Activated naive CD4-positive, alpha-beta T cell treated with anti-CD3 and anti-CD28 coated beads for 36 hours (primary cell): ENCODE measurements around the gene ZNF827. TPM values are rescaled to one million over a fixed set of nuclear protein-coding genes. Genes with fewer than 3 reads are reported as not detected.
A peak's percentile ranks its signal among the peaks of the same experiment; 100 is the strongest.

Source experiments
- CTCF ChIA-PET: fragments of 350-600 bp; sonication (Branson Sonifier 250); formaldehyde crosslinking; loops from one replicate; lab custom pipeline; 2021; ENCODE audit warnings: antibody characterized with exemption; lab: Charles Lee
- DNase-seq: peaks from one replicate; pipeline ENCODE4 v3.0.0-alpha.2; 2020
- H3K27ac Mint-ChIP-seq: one replicate; pipeline ENCODE4 v1.8.0; 2021; ENCODE audit warnings: mild to moderate bottlenecking, mixed read lengths
- H3K27me3 Mint-ChIP-seq: one replicate; pipeline ENCODE4 v1.8.0; 2021; ENCODE audit warnings: low read depth, mixed read lengths
- H3K36me3 Mint-ChIP-seq: one replicate; pipeline ENCODE4 v1.8.0; 2021; ENCODE audit warnings: low read depth, mixed read lengths
- H3K4me1 Mint-ChIP-seq: one replicate; pipeline ENCODE4 v1.8.0; 2021; ENCODE audit warnings: low read depth, mixed read lengths
- H3K4me3 Mint-ChIP-seq: one replicate; pipeline ENCODE4 v1.8.0; 2021; ENCODE audit warnings: mild to moderate bottlenecking, moderate library complexity, mixed read lengths
- H3K9me3 Mint-ChIP-seq: one replicate; pipeline ENCODE4 v1.8.0; 2021; ENCODE audit warnings: mixed read lengths
- intact Hi-C: fragments of 100-400 bp; cut with micrococcal nuclease; formaldehyde crosslinking; loops from one replicate; pipeline ENCODE4 v1.15.1; 2023
- total RNA-seq, 2 experiments: library from RNA; stranded (reverse); gene quantifications; one replicate each; pipeline ENCODE4 v1.2.3, GENCODE V29; 2021

ZNF827 gene
- total RNA-seq, 2 experiments from 2014 or later = 15.6 to 17.5 TPM

DNA sequence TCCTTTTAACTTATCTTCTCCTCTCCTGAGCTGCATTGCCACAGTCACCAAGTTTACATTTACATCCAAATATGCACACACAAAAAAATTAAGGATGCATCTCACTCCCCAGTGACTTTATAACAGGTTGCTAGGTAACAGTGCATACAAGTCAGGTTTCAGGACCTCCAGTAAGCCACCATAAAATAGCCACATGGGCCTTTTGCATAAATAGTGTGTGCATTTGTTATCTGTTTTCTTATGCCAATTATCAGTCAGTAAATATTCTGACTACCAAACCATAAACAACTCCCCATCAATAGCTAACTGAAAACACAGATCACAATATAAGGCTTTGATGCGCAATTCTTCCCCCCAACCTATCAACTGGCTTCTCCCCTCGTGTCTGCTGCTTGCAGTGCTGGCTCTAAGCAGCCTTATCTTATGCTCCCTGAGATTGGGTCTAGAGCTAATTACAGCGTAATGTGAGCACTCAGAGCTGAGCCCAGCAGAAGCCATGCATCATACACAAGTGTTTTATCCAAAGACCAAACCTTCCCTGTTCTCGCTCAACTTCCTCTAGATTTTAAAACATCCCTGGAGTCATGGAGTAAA, 55.4 kb downstream of the ZNF827 start:
- no peak for DNase-seq
- Mint-ChIP-seq H3K36me3 (peaks cover 47% of the 10 kb centered on the region), H3K27ac (no peak overlapping the region), H3K4me1 (peaks cover 10% of the 10 kb centered on the region), H3K9me3 (no peaks in the 10 kb centered on the region), H3K4me3 (no peak overlapping the region), H3K27me3 (no peaks in the 10 kb centered on the region)
- CTCF ChIA-PET = interaction anchor here (1.3 kb wide), 1 partner anchor 13 kb away, joined by 3 read pairs; no protein-coding TSS in a partner anchor
- intact Hi-C loops = no loop called here

GRCh38 chr4:145882604-145883003, 56.0 kb downstream of the ZNF827 start:
- DNase-seq = no peak
- Mint-ChIP-seq H3K4me1 (peaks cover 10% of the 10 kb centered on the region), H3K9me3 (no peaks in the 10 kb centered on the region), H3K36me3 (peaks cover 53% of the 10 kb centered on the region), H3K4me3 (no peak overlapping the region), H3K27me3 (no peaks in the 10 kb centered on the region), H3K27ac (no peak overlapping the region)
- intact Hi-C loops = no loop called here
- CTCF ChIA-PET = interaction anchor here (1.3 kb wide), 1 partner anchor 13 kb away, joined by 3 read pairs; no protein-coding TSS in a partner anchor

GRCh38 chr4:145881989-145882388, 56.6 kb downstream of the ZNF827 start:
- no peaks in the 10 kb centered on the region for H3K27me3 Mint-ChIP-seq
- CTCF ChIA-PET = no interaction called here
- no peaks in the 10 kb centered on the region for H3K9me3 Mint-ChIP-seq
- DNase-seq = peak; percentile 9
- H3K36me3 Mint-ChIP-seq = peaks cover 53% of the 10 kb centered on the region
- H3K4me3 Mint-ChIP-seq = no peak overlapping the region
- H3K27ac Mint-ChIP-seq = no peak overlapping the region
- intact Hi-C loops = no loop called here
- H3K4me1 Mint-ChIP-seq = peaks cover 10% of the 10 kb centered on the region

- CTCF ChIA-PET = no interaction called here
- H3K4me1 Mint-ChIP-seq = peaks cover 10% of the 10 kb centered on the region
- H3K27me3 Mint-ChIP-seq = no peaks in the 10 kb centered on the region
- peaks cover 52% of the 10 kb centered on the region for H3K36me3 Mint-ChIP-seq
- H3K9me3 Mint-ChIP-seq = no peaks in the 10 kb centered on the region
- no peak for DNase-seq
- no peak overlapping the region for H3K27ac Mint-ChIP-seq
- H3K4me3 Mint-ChIP-seq = no peak overlapping the region
- intact Hi-C loops = no loop called here
These were observed 57.0 kb downstream of the ZNF827 start for GRCh38 chr4:145881576-145881975.

DNA sequence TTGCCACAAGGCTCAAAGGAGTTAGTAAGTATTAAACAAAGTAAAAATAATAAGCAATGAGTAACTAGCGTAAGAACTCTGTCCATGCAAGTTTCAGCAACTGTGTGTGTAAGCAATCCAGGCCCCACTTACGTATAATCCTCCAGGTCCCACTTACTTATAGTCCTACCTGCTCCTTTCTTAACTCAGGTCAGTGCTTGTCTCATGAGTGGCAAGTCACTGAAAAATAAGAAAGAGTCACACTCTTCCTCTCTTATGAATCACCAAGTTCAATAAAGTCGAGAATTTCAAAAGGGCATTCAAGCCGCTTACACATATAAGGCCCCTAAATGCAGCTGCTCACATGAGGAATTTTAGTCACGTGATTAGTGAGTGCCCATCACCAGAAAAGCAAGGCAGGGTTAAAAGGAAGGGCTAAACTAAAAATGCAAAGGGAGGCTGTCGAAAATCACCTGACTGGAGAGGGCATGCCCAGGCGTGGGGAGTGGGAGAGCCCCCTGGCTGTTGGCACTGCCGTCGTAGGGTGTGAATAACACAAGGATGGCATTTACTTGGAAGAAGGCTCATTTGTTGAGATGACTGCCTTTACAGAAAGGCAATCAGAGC, 58.2 kb downstream of the ZNF827 start:
- Mint-ChIP-seq H3K9me3 (no peaks in the 10 kb centered on the region), H3K4me1 (peaks cover 10% of the 10 kb centered on the region), H3K27me3 (no peaks in the 10 kb centered on the region), H3K27ac (no peak overlapping the region), H3K36me3 (peaks cover 47% of the 10 kb centered on the region), H3K4me3 (no peak overlapping the region)
- CTCF ChIA-PET = no interaction called here
- no peak for DNase-seq
- intact Hi-C loops = no loop called here

GRCh38 chr4:145879598-145879997, 59.0 kb downstream of the ZNF827 start:
- Mint-ChIP-seq H3K9me3 (no peaks in the 10 kb centered on the region), H3K4me3 (no peak overlapping the region), H3K4me1 (peaks cover 8% of the 10 kb centered on the region), H3K27me3 (no peaks in the 10 kb centered on the region), H3K36me3 (peaks cover 44% of the 10 kb centered on the region), H3K27ac (no peak overlapping the region)
- intact Hi-C loops = no loop called here
- CTCF ChIA-PET = interaction anchor here (0.5 to 0.6 kb wide), 2 partner anchors 10 to 40 kb away, joined by 3 to 4 read pairs; no protein-coding TSS in a partner anchor
- DNase-seq = no peak

DNA sequence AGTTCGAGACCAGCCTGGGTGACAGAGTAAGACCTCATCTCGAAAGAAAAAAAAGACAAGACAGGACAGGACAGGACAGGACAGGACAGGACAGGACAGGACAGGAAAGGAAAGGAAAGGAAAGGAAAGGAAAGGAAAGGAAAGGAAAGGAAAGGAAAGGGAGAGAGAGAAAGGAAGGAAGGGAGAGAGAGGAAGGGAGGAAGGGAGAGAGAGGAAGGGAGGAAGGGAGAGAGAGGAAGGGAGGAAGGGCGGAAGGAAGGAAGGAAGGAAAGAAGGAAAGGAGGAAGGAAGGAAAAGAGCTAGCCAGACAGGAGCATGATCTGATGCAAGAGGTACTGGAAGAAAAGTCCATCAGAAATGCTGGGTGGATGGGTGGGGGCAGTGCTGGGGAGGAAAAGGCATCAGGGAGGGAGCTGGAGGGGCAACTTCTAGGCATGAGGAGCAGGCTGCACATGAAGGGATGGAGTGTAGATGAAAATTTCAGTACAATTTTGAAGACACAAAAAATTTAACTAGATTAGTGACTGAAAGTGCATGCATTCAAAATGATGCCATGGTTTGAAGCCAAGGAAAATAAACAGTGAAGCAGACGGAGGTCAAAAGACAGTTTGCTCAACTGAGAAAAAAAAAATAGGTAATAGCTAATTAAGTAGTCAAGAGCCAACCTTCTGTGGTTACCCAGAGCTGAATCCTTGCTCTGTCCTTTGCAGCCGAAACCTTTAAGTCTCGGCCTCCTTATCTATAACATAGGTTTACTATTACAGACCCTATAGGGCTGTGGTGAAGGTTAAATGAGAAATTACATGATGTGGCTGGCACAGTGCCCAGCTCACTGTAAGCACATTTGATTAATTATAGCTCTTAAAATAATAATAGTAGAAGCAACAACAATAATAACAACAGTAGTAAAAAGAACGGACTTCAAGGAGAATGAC, 59.9 kb downstream of the ZNF827 start:
- peaks cover 8% of the 10 kb centered on the region for H3K4me1 Mint-ChIP-seq
- CTCF ChIA-PET = interaction anchor here (0.5 to 0.7 kb wide), 4 partner anchors 11 to 782 kb away, joined by 3 to 4 read pairs (median 4); no protein-coding TSS in a partner anchor
- intact Hi-C loops = no loop called here
- no peaks in the 10 kb centered on the region for H3K27me3 Mint-ChIP-seq
- no peak for DNase-seq
- H3K27ac Mint-ChIP-seq = no peak overlapping the region
- no peak overlapping the region for H3K4me3 Mint-ChIP-seq
- no peaks in the 10 kb centered on the region for H3K9me3 Mint-ChIP-seq
- peaks cover 39% of the 10 kb centered on the region for H3K36me3 Mint-ChIP-seq

DNA sequence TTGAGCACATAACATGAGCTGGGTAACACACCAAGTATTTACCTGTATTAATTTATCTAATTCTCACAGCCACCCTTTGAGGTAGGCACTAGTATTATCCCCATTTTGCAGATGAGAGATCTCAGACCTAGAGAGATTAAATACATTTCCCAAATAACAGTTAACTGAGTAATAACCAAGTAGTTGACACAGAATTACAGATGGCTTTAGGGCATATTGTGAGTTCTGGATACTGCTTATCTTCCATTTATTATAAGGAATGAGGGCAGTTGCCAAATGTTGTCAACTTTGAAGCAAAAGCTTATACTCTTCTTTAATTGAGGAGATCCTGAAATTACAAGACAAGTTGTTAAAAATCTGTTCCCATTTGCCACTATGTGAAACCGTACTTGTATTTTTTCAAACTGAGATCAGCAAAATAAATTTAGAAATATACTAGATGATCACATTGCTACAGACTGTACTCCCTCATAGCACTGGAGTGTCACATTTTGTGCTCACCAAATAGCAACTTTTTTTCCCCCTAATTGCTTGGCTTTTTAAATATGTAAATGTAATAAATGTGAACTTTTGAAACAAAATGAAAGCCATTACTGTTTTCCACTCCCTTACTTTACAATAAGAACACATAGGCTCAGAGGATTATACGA, 62.0 kb downstream of the ZNF827 start:
- H3K27me3 Mint-ChIP-seq = no peaks in the 10 kb centered on the region
- H3K4me3 Mint-ChIP-seq = no peak overlapping the region
- intact Hi-C loops = no loop called here
- peaks cover 41% of the 10 kb centered on the region for H3K36me3 Mint-ChIP-seq
- no peak overlapping the region for H3K27ac Mint-ChIP-seq
- peaks cover 6% of the 10 kb centered on the region for H3K4me1 Mint-ChIP-seq
- H3K9me3 Mint-ChIP-seq = no peaks in the 10 kb centered on the region
- CTCF ChIA-PET = interaction anchor here (0.7 kb wide), 1 partner anchor 1141 kb away, joined by 3 read pairs; no protein-coding TSS in a partner anchor
- no peak for DNase-seq

DNA sequence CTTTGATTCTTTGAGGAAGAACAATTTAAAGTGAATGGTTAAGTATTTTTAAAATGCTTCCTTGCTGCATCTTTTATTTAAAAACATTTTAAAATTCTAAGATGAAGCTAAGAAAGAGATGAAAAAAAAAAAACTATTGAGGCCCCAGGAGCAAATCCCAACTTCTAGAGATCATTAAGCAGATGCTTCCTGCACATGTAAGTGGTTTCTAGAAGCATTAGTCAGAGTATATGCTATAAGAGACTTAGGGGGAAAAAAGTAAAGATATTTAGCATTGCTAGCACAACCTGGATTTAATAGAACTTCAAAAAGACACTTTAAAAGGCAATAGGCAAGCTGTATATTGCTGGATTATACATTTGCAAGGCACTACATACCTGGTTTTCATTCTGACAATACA, 64.7 kb downstream of the ZNF827 start:
- DNase-seq = no peak
- intact Hi-C loops = no loop called here
- CTCF ChIA-PET = no interaction called here
- Mint-ChIP-seq H3K9me3 (no peaks in the 10 kb centered on the region), H3K4me3 (no peak overlapping the region), H3K4me1 (peaks cover 15% of the 10 kb centered on the region), H3K27ac (no peak overlapping the region), H3K36me3 (peaks cover 39% of the 10 kb centered on the region), H3K27me3 (no peaks in the 10 kb centered on the region)

DNA sequence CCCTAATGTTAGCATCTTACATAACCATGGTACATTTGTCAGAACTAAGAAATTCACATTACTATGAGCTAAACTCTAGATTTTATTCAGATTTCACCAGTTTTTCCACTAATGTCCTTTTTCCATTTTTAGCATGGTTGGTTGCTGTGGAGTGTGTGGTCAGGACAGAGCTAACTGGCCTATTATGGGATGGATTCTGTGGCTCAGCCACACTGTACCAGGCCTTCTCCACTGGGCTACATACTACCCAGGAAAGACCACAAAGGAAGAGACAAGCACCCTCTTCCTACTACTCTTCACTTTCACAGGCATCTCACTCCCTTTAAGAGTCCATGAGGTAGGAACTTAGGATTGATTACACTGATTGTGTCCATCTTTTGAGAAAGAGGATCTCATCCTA, 67.4 kb downstream of the ZNF827 start:
- intact Hi-C loops = no loop called here
- Mint-ChIP-seq H3K27me3 (no peaks in the 10 kb centered on the region), H3K4me1 (peaks cover 21% of the 10 kb centered on the region), H3K36me3 (peaks cover 23% of the 10 kb centered on the region), H3K9me3 (no peaks in the 10 kb centered on the region), H3K27ac (no peak overlapping the region), H3K4me3 (no peak overlapping the region)
- no peak for DNase-seq
- CTCF ChIA-PET = no interaction called here

DNA sequence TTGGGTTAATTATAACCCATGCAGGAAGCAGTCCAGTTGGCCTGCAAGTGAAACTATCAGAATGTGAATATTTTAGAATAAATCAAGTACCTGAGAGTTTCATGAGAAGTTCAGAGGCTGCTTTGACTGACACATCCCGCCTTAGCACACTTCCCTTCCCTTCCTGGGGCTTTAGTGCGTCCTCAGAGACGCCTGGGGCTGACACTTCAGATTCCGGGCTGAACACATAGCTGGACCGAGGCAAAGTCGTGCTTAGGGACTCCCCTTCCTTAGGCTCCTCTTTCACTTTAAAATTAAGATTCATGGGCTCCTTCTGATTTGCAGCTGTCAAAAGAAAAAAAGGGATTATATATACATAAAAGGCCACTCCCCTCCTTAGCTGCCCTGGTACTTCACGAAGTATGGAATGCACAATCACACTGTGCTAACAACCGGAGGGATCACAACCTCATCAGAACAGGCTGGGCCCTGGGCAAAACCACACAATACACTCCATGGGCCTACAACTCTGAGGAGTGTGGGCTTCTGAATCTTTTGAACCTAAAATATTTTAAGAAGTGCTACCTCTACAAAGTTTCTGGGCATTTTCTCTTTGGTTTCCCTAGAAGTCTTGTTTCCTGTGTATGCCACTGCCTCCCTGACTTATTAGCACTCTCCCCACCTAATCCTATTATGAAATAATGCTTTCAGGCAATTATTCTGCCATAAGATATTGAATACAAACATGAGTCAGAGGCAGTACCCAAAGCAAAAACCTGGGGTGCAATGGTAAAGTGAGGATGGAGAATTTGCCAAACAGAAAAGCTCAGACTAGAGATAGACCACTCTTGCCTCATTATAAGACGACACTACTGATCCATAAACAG, 68.2 kb downstream of the ZNF827 start:
- CTCF ChIA-PET = no interaction called here
- Mint-ChIP-seq H3K36me3 (peaks cover 25% of the 10 kb centered on the region), H3K27me3 (no peaks in the 10 kb centered on the region), H3K27ac (no peak overlapping the region), H3K4me1 (peaks cover 24% of the 10 kb centered on the region), H3K4me3 (no peak overlapping the region), H3K9me3 (no peaks in the 10 kb centered on the region)
- no peak for DNase-seq
- intact Hi-C loops = no loop called here
